NT2/D1 (cell line): ENCODE measurements around the gene EPHA4.
"Not testable (repeated sequence)": the region's sequence is repeated elsewhere in the genome, so short reads cannot be mapped to it uniquely, and the experiment has no call there.

Experiments used
- DNase-seq: peaks from one replicate; pipeline ENCODE4 v3.0.0-alpha.2; 2011; ENCODE audit warnings: low read depth, low spot score
- H3K27me3 ChIP-seq: 2 replicates; pipeline ENCODE4 v1.6.0; 2011; ENCODE audit warnings: mild to moderate bottlenecking; ENCODE audit not compliant: insufficient read length, insufficient read depth
- H3K36me3 ChIP-seq: 2 replicates; pipeline ENCODE4 v1.6.1; 2011; ENCODE audit warnings: mild to moderate bottlenecking, low read length, mixed read lengths; ENCODE audit not compliant: insufficient read depth, insufficient read length
- H3K4me1 ChIP-seq: 2 replicates; pipeline ENCODE4 v1.5.1; 2011; ENCODE audit not compliant: insufficient read depth, insufficient read length
- H3K4me3 ChIP-seq: 2 replicates; pipeline ENCODE4 v1.5.1; 2011; ENCODE audit warnings: low read depth; ENCODE audit not compliant: insufficient read length
- H3K9ac ChIP-seq: 2 replicates; pipeline ENCODE4 v1.6.0; 2011; ENCODE audit warnings: low read depth; ENCODE audit not compliant: insufficient read length
- H3K9me3 ChIP-seq: 2 replicates; pipeline ENCODE4 v1.5.1; 2011; ENCODE audit warnings: mild to moderate bottlenecking, low read length; ENCODE audit not compliant: insufficient read depth
- SUZ12 ChIP-seq: IDR thresholded peaks from 2 replicates; pipeline ENCODE4 v1.6.1; 2011; ENCODE audit not compliant: insufficient read length, insufficient read depth; ENCODE audit errors: extremely low read depth
- YY1 ChIP-seq: IDR thresholded peaks from 2 replicates; pipeline ENCODE4 v1.6.1; 2011; ENCODE audit not compliant: insufficient read length, insufficient read depth
- ZNF274 ChIP-seq: IDR thresholded peaks from 2 replicates; pipeline ENCODE4 v1.6.1; 2011; ENCODE audit warnings: mild to moderate bottlenecking, low read depth, low read length

EPHA4 gene

GRCh38 chr2:221514305-221515040, 57.6 kb downstream of the EPHA4 start:
- DNase-seq = no peak

DNA sequence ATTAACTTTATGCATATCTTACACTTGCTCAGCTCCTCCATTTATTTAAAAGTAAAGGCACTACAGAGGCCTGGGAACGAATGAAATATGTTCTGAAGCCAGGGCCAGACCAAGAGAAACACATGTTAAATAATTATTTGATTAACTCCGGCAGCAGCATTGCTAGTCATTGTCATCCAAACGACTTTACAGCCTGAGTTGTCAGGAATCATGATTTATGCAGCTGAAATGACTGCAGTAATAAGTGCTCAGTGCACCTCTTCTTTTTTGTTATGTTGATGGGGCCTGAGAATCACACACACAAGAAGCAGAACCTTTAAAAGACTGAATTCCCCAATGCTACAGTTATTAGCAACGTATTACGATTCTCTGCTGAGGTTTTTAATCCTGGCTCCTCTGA, 58.9 kb downstream of the EPHA4 start:
- H3K9me3 ChIP-seq = no peaks in the 10 kb centered on the region
- no peaks in the 10 kb centered on the region for H3K27me3 ChIP-seq
- H3K4me3 ChIP-seq = no peak overlapping the region
- TF ChIP-seq YY1 (no peak), ZNF274 (no peak), SUZ12 (no peak)
- no peak overlapping the region for H3K9ac ChIP-seq
- H3K36me3 ChIP-seq = no peaks in the 10 kb centered on the region
- no peaks in the 10 kb centered on the region for H3K4me1 ChIP-seq
- DNase-seq = no peak

More at GRCh38 chr2:221514305-221515040, 57.6 kb downstream of the EPHA4 start:
- H3K27me3 ChIP-seq = no peaks in the 10 kb centered on the region
- no peak overlapping the region for H3K9ac ChIP-seq
- H3K4me1 ChIP-seq = no peaks in the 10 kb centered on the region
- no peaks in the 10 kb centered on the region for H3K9me3 ChIP-seq
- TF ChIP-seq SUZ12 (no peak), ZNF274 (no peak), YY1 (no peak)
- H3K36me3 ChIP-seq = no peaks in the 10 kb centered on the region
- no peak overlapping the region for H3K4me3 ChIP-seq

GRCh38 chr2:221511325-221511724, 60.8 kb downstream of the EPHA4 start:
- H3K36me3 ChIP-seq, H3K4me3 ChIP-seq, DNase-seq, H3K4me1 ChIP-seq, H3K9ac ChIP-seq, H3K27me3 ChIP-seq, H3K9me3 ChIP-seq: not testable (repeated sequence)

- DNase-seq = no peak
- Histone ChIP-seq H3K36me3 (no peaks in the 10 kb centered on the region), H3K27me3 (no peaks in the 10 kb centered on the region), H3K9ac (no peak overlapping the region), H3K4me3 (no peak overlapping the region), H3K9me3 (no peaks in the 10 kb centered on the region), H3K4me1 (no peaks in the 10 kb centered on the region)
- TF ChIP-seq ZNF274 = no peak
- no peak for TF ChIP-seq YY1
- no peak for TF ChIP-seq SUZ12
Measured at GRCh38 chr2:221506469-221506868, 65.6 kb downstream of the EPHA4 start.

GRCh38 chr2:221505605-221506004, 66.5 kb downstream of the EPHA4 start:
- no peak for DNase-seq
- H3K9me3 ChIP-seq = no peaks in the 10 kb centered on the region
- no peaks in the 10 kb centered on the region for H3K4me1 ChIP-seq
- no peaks in the 10 kb centered on the region for H3K27me3 ChIP-seq
- no peaks in the 10 kb centered on the region for H3K36me3 ChIP-seq
- TF ChIP-seq YY1 = no peak
- TF ChIP-seq SUZ12 = no peak
- no peak for TF ChIP-seq ZNF274
- no peak overlapping the region for H3K4me3 ChIP-seq
- H3K9ac ChIP-seq = no peak overlapping the region

- Histone ChIP-seq H3K9ac (no peak overlapping the region), H3K36me3 (no peaks in the 10 kb centered on the region), H3K4me1 (no peaks in the 10 kb centered on the region), H3K27me3 (no peaks in the 10 kb centered on the region), H3K9me3 (no peaks in the 10 kb centered on the region), H3K4me3 (no peak overlapping the region)
- DNase-seq = no peak
- no peak for TF ChIP-seq YY1
- no peak for TF ChIP-seq SUZ12
- no peak for TF ChIP-seq ZNF274
Measured at GRCh38 chr2:221504905-221505304, 67.2 kb downstream of the EPHA4 start.

GRCh38 chr2:221503965-221504364, 68.1 kb downstream of the EPHA4 start:
- Histone ChIP-seq H3K9me3 (no peaks in the 10 kb centered on the region), H3K4me3 (no peak overlapping the region), H3K4me1 (no peaks in the 10 kb centered on the region), H3K36me3 (no peaks in the 10 kb centered on the region), H3K27me3 (no peaks in the 10 kb centered on the region), H3K9ac (no peak overlapping the region)
- DNase-seq = no peak
- TF ChIP-seq ZNF274 (no peak), SUZ12 (no peak), YY1 (no peak)
